Measurements from ENCODE around the gene ATRIP.

ATRIP gene

GRCh38 chr3:48413611-48414010, 32.9 kb upstream of the ATRIP start:
- DNase-seq (ENCODE audit: extremely low spot score) = no peak
- POLR2A ChIA-PET = interaction anchor here (1.0 kb wide), 1 partner anchor 33 kb away, joined by 3 read pairs; the partner anchor contains the start of gene ATRIP
- TF ChIP-seq CTCF (IDR thresholded peaks at IDR 0.05; ENCODE audit: control extremely low read depth, extremely low read depth, low read depth, missing control alignments) = no peak
- CTCF ChIA-PET = interaction anchor here (9.3 to 30.6 kb wide), 2 partner anchors 14 to 18 kb away, joined by 57 to 863 read pairs; partner anchors contain the start of genes CCDC51, PLXNB1 and TMA7

- POLR2A ChIA-PET = no interaction called here
- no peak for TF ChIP-seq CTCF (IDR thresholded peaks at IDR 0.05; ENCODE audit: control extremely low read depth, extremely low read depth, low read depth, missing control alignments)
- no peak for DNase-seq (ENCODE audit: extremely low spot score)
- CTCF ChIA-PET = interaction anchor here (2.1 to 30.6 kb wide), 3 partner anchors 7 to 17 kb away, joined by 4 to 863 read pairs (median 57); partner anchors contain the start of genes CCDC51, PLXNB1 and TMA7
These were observed 31.9 kb upstream of the ATRIP start for GRCh38 chr3:48414376-48415250.

GRCh38 chr3:48415251-48415953, 31.1 kb upstream of the ATRIP start:
- TF ChIP-seq CTCF (IDR thresholded peaks at IDR 0.05; ENCODE audit: control extremely low read depth, extremely low read depth, low read depth, missing control alignments) = no peak
- DNase-seq (ENCODE audit: extremely low spot score) = no peak
- POLR2A ChIA-PET = no interaction called here
- CTCF ChIA-PET = interaction anchor here (2.1 to 30.6 kb wide), 3 partner anchors 8 to 16 kb away, joined by 4 to 863 read pairs (median 57); partner anchors contain the start of genes CCDC51, PLXNB1 and TMA7

- ChIA-PET POLR2A (no interaction called here), CTCF (interaction anchor here (2.1 to 30.6 kb wide), 3 partner anchors 9 to 16 kb away, joined by 4 to 863 read pairs (median 57); partner anchors contain the start of genes CCDC51, PLXNB1 and TMA7)
- no peak for TF ChIP-seq CTCF (IDR thresholded peaks at IDR 0.05; ENCODE audit: control extremely low read depth, extremely low read depth, low read depth, missing control alignments)
- no peak for DNase-seq (ENCODE audit: extremely low spot score)
These were observed 30.4 kb upstream of the ATRIP start for GRCh38 chr3:48416091-48416505.

- ChIA-PET POLR2A (no interaction called here), CTCF (interaction anchor here (2.1 to 30.6 kb wide), 3 partner anchors 9 to 17 kb away, joined by 4 to 863 read pairs (median 57); partner anchors contain the start of genes CCDC51, PLXNB1 and TMA7)
- no peak for DNase-seq (ENCODE audit: extremely low spot score)
- no peak for TF ChIP-seq CTCF (IDR thresholded peaks at IDR 0.05; ENCODE audit: control extremely low read depth, extremely low read depth, low read depth, missing control alignments)
These were observed 30.0 kb upstream of the ATRIP start for GRCh38 chr3:48416546-48416945.

GRCh38 chr3:48417529-48418108, 28.9 kb upstream of the ATRIP start:
- TF ChIP-seq CTCF (IDR thresholded peaks at IDR 0.05; ENCODE audit: control extremely low read depth, extremely low read depth, low read depth, missing control alignments) = no peak
- no peak for DNase-seq (ENCODE audit: extremely low spot score)
- ChIA-PET CTCF (interaction anchor here (1.6 to 30.6 kb wide), 3 partner anchors 14 to 223 kb away, joined by 5 to 863 read pairs (median 11); partner anchors contain the start of genes CCDC51, PLXNB1 and TMA7), POLR2A (no interaction called here)

Data from GM10248 (cell line).